Left kidney (tissue), 2 donors: Measurements from ENCODE around the gene AZIN2. TPM values are rescaled to one million over a fixed set of nuclear protein-coding genes. Genes with fewer than 3 reads are reported as not detected.
"Not testable (repeated sequence)": the region's sequence is repeated elsewhere in the genome, so short reads cannot be mapped to it uniquely, and the experiment has no call there.

Experiments
- DNase-seq: peaks from one replicate; pipeline ENCODE4 v3.0.0-alpha.2; 2013
- polyA plus RNA-seq: library from polyadenylated mRNA; unstranded; fragments of 120-200 nt; gene quantifications from one replicate; pipeline ENCODE4 v1.2.1, GENCODE V29; 2013; ENCODE audit not compliant: insufficient read length

The AZIN2 gene
- polyA plus RNA-seq, 1 donor = 5.9 TPM

GRCh38 chr1:33057095-33057494 is 23.9 kb upstream of the AZIN2 start:
- no peak for DNase-seq

- DNase-seq = no peak
These were observed 20.3 kb upstream of the AZIN2 start for GRCh38 chr1:33060579-33061083.

GRCh38 chr1:33061834-33062233 is 19.1 kb upstream of the AZIN2 start:
- no peak for DNase-seq

- DNase-seq = not testable (repeated sequence)
These were observed 16.7 kb upstream of the AZIN2 start for GRCh38 chr1:33064284-33064683.

- no peak for DNase-seq
These were observed 15.7 kb upstream of the AZIN2 start for GRCh38 chr1:33065301-33065700.

GRCh38 chr1:33066477-33066876 is 14.5 kb upstream of the AZIN2 start:
- not testable (repeated sequence) for DNase-seq

- DNase-seq = not testable (repeated sequence)
These were observed 12.8 kb upstream of the AZIN2 start for GRCh38 chr1:33068108-33068507.

- no peak for DNase-seq
These were observed 10.3 kb upstream of the AZIN2 start for GRCh38 chr1:33070628-33071027.

GRCh38 chr1:33072707-33073106 is 8.2 kb upstream of the AZIN2 start:
- no peak for DNase-seq

- DNase-seq = no peak
These were observed 6.6 kb upstream of the AZIN2 start for GRCh38 chr1:33074193-33074945.

- no peak for DNase-seq
These were observed 2.8 kb upstream of the AZIN2 start for GRCh38 chr1:33078030-33078591.

GRCh38 chr1:33080373-33080772 is 580 bp upstream of the AZIN2 start:
- DNase-seq = no peak

- DNase-seq = no peak
These were observed 777 bp downstream of the AZIN2 start for GRCh38 chr1:33081554-33082305.

- no peak for DNase-seq
These were observed 1.7 kb downstream of the AZIN2 start for GRCh38 chr1:33082575-33083108.

GRCh38 chr1:33085332-33085731 is 4.4 kb downstream of the AZIN2 start:
- no peak for DNase-seq

- peak; percentile 80 for DNase-seq
These were observed 5.5 kb downstream of the AZIN2 start for GRCh38 chr1:33086384-33086850.

- DNase-seq = no peak
These were observed 6.7 kb downstream of the AZIN2 start for GRCh38 chr1:33087677-33088076.

GRCh38 chr1:33088119-33088906 is 7.4 kb downstream of the AZIN2 start:
- no peak for DNase-seq

GRCh38 chr1:33089457-33089856 is 8.5 kb downstream of the AZIN2 start:
- no peak for DNase-seq

GRCh38 chr1:33092438-33092837 is 11.5 kb downstream of the AZIN2 start:
- no peak for DNase-seq

GRCh38 chr1:33093004-33093403 is 12.1 kb downstream of the AZIN2 start:
- no peak for DNase-seq

GRCh38 chr1:33094486-33094885 is 13.5 kb downstream of the AZIN2 start:
- DNase-seq = no peak
